Esophagus squamous epithelium (tissue), 4 donors: ENCODE data around the gene ADAMTSL3.

ENCODE experiments used
- POLR2A ChIP-seq, 4 donors: fragments of 450-650 bp; IDR thresholded peaks; one replicate each; pipeline ENCODE4 v1.6.1; 2017; ENCODE audit warnings: antibody characterized with exemption in 4 of 4, mild to moderate bottlenecking in 4 of 4, moderate library complexity in 3 of 4
- TF ChIP-seq, protein P1 (sequence below), 6 experiments: fragments of 450-650 bp in 4 of 6; fragments of 200-600 bp in 2 of 6; sonication (generic) in 2 of 6; IDR thresholded peaks; one replicate each; pipeline ENCODE4 v1.5.1; 2016 to 2019; ENCODE audit warnings: antibody characterized with exemption in 6 of 6, mild to moderate bottlenecking in 4 of 6, moderate library complexity in 4 of 6

DNA sequence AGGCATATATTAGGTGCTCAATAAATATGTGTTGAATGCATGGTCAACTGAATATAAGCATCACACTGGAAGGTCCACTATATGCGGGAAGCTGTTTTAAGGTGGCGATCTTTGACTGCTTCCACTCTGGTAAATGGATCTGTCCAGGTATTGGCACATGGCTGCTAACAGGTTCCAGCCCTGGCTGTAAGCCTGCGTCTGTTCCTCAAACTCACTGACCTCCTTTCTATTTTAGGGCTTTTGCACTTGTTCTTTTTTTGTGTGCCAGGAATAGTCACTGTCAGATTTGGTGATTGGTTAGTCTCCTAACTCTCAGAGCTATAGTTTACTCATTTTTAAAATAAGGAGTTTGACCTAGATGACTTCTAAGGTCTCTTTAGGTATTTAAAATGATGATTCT lies 46.2 kb downstream of the ADAMTSL3 start:
- TF ChIP-seq, protein P1, sequence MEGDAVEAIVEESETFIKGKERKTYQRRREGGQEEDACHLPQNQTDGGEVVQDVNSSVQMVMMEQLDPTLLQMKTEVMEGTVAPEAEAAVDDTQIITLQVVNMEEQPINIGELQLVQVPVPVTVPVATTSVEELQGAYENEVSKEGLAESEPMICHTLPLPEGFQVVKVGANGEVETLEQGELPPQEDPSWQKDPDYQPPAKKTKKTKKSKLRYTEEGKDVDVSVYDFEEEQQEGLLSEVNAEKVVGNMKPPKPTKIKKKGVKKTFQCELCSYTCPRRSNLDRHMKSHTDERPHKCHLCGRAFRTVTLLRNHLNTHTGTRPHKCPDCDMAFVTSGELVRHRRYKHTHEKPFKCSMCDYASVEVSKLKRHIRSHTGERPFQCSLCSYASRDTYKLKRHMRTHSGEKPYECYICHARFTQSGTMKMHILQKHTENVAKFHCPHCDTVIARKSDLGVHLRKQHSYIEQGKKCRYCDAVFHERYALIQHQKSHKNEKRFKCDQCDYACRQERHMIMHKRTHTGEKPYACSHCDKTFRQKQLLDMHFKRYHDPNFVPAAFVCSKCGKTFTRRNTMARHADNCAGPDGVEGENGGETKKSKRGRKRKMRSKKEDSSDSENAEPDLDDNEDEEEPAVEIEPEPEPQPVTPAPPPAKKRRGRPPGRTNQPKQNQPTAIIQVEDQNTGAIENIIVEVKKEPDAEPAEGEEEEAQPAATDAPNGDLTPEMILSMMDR (IDR thresholded peaks at IDR 0.05) = no peak
- no peak for TF ChIP-seq POLR2A (IDR thresholded peaks at IDR 0.05)
